Thyroid gland (tissue), 4 donors: ENCODE results near the gene EPDR1. TPM values are rescaled to one million over a fixed set of nuclear protein-coding genes. Genes with fewer than 3 reads are reported as not detected.

Experiments
- DNase-seq, 2 donors: peaks; one replicate each; pipeline ENCODE4 v3.0.0-alpha.2; 2019
- H3K27ac ChIP-seq, 3 donors: fragments of 200-600 bp; sonication (generic); 1 replicate in 2 of 3; 2 replicates in 1 of 3; pipeline ENCODE4 v1.5.1; 2016 to 2019; ENCODE audit warnings: mild to moderate bottlenecking in 1 of 3, moderate library complexity in 1 of 3
- H3K27me3 ChIP-seq: fragments of 200-600 bp; sonication (generic); one replicate; pipeline ENCODE4 v1.5.1; 2019
- H3K36me3 ChIP-seq, 2 donors: fragments of 200-600 bp; sonication (generic); one replicate each; pipeline ENCODE4 v1.5.1; 2016 to 2019
- H3K4me1 ChIP-seq, 2 donors: fragments of 200-600 bp; sonication (generic); one replicate each; pipeline ENCODE4 v1.5.1; 2017 to 2019
- H3K4me3 ChIP-seq, 3 donors: fragments of 200-600 bp; sonication (generic); replicated peaks in 1 of 3; 1 replicate in 2 of 3; 2 replicates in 1 of 3; pipeline ENCODE4 v1.5.1; 2016; ENCODE audit warnings: mild to moderate bottlenecking in 1 of 3
- H3K9me3 ChIP-seq: fragments of 200-600 bp; sonication (generic); one replicate; pipeline ENCODE4 v1.5.1; 2017
- POLR2A ChIP-seq, 2 donors: fragments of 450-650 bp; IDR thresholded peaks; one replicate each; pipeline ENCODE4 v1.6.1; 2017; ENCODE audit warnings: antibody characterized with exemption in 2 of 2, mild to moderate bottlenecking in 2 of 2, moderate library complexity in 1 of 2
- WGBS, 2 donors: methylation state at CpG; one replicate each; pipeline ENCODE4 v1.1.5; 2017; 5-methylcytosine and 5-hydroxymethylcytosine counted together
- intact Hi-C: fragments of 100-400 bp; cut with DNase I; formaldehyde crosslinking; loops from one replicate; pipeline ENCODE4 v1.15.1; 2023
- total RNA-seq, 4 donors: library from RNA; depleted of rRNA; stranded (reverse); fragments of >200 nt; gene quantifications; one replicate each; pipeline ENCODE4 v1.2.3, GENCODE V29; 2016
- TF ChIP-seq, protein P1 (sequence below), 6 experiments: fragments of 200-600 bp in 3 of 6; fragments of 450-650 bp in 3 of 6; sonication (generic) in 3 of 6; IDR thresholded peaks; one replicate each; pipeline ENCODE4 v1.5.1; 2016 to 2019; ENCODE audit warnings: antibody characterized with exemption in 6 of 6, mild to moderate bottlenecking in 2 of 6, inconsistent platforms in 1 of 6, moderate library complexity in 1 of 6

Gene EPDR1
- total RNA-seq, 4 donors from 2014 or later = 66.9 to 105 (median 77.3) TPM

DNA sequence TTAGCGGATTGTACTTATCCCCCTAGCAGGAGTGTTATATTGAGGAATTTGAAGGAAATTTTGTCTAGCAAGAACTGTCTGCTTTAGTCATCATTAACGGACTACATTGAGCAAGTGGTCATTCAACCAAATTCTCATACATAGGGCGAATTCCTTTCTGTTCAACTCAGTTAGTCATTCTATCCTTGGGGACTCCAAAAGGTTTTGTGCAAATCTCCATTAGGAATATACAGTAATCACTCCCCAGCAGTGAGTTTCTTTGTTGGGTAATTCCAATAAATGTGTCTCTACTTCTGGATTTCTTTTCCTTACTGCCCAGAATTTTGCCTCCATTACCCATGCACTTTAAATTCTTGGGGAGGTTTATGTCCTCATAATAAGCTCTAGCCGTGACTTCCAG lies 51.1 kb downstream of the EPDR1 start:
- H3K36me3 ChIP-seq = no peaks in the 10 kb centered on the region
- H3K9me3 ChIP-seq = no peaks in the 10 kb centered on the region
- no peaks in the 10 kb centered on the region for H3K4me1 ChIP-seq
- no peak for TF ChIP-seq POLR2A (IDR thresholded peaks at IDR 0.05)
- TF ChIP-seq, protein P1, sequence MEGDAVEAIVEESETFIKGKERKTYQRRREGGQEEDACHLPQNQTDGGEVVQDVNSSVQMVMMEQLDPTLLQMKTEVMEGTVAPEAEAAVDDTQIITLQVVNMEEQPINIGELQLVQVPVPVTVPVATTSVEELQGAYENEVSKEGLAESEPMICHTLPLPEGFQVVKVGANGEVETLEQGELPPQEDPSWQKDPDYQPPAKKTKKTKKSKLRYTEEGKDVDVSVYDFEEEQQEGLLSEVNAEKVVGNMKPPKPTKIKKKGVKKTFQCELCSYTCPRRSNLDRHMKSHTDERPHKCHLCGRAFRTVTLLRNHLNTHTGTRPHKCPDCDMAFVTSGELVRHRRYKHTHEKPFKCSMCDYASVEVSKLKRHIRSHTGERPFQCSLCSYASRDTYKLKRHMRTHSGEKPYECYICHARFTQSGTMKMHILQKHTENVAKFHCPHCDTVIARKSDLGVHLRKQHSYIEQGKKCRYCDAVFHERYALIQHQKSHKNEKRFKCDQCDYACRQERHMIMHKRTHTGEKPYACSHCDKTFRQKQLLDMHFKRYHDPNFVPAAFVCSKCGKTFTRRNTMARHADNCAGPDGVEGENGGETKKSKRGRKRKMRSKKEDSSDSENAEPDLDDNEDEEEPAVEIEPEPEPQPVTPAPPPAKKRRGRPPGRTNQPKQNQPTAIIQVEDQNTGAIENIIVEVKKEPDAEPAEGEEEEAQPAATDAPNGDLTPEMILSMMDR (IDR thresholded peaks at IDR 0.05) = no peak
- no peak overlapping the region for H3K27ac ChIP-seq
- H3K4me3 ChIP-seq = no peak overlapping the region
- intact Hi-C loops = no loop called here
- WGBS, 2 donors = 87 to 94% methylated on average over 4 of the region's 4 CpGs
- H3K27me3 ChIP-seq = no peaks in the 10 kb centered on the region
- no peak for DNase-seq

DNA sequence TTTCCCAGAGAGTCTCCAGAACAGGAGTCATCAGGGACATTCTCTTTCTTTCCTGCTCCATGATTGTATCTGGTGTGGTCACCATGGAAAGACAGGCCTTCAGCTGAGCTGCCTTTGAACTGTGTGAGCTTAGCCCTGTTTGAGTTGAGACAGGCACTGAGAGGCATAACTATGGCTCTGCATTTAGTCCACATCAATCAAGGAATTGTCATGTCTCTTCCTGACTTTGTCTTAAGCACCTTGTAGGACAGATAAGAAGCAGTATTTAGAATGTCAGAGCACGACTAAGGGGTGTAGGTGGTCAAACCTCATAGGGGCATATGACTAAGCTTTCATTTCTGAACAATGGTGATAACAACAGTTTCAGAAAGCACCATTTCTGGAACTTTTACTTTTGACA lies 53.5 kb downstream of the EPDR1 start:
- TF ChIP-seq, protein P1 (IDR thresholded peaks at IDR 0.05) = no peak
- TF ChIP-seq POLR2A (IDR thresholded peaks at IDR 0.05) = no peak

DNA sequence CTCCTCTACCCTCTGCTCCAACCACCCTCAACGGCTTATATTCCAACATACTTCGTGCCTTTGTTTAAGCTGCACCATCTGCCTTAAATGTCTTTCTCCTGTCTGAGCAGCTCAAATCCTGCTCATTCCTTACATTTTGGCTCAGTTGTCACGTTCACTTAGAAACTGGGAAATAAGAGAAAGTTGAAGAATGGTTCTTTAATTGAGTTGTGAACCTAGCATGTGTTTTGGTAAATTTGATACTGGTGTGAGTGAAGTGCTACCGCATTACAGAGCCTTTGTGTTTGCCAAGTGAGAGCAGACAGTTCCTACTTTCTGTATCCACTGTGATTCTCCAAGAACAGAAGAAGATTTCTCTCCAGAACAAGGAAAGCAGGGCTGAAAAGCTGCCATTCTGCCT lies 54.3 kb downstream of the EPDR1 start:
- intact Hi-C loops = no loop called here
- no peaks in the 10 kb centered on the region for H3K4me1 ChIP-seq

More for the DNA sequence above, 53.5 kb downstream of the EPDR1 start:
- no peaks in the 10 kb centered on the region for H3K36me3 ChIP-seq
- no peak for DNase-seq
- no peaks in the 10 kb centered on the region for H3K9me3 ChIP-seq
- H3K4me1 ChIP-seq = no peaks in the 10 kb centered on the region
- no peak overlapping the region for H3K27ac ChIP-seq
- intact Hi-C loops = no loop called here
- WGBS, 2 donors = 30 to 71% methylated on average over 1 of the region's 1 CpG
- no peaks in the 10 kb centered on the region for H3K27me3 ChIP-seq
- no peak overlapping the region for H3K4me3 ChIP-seq

DNA sequence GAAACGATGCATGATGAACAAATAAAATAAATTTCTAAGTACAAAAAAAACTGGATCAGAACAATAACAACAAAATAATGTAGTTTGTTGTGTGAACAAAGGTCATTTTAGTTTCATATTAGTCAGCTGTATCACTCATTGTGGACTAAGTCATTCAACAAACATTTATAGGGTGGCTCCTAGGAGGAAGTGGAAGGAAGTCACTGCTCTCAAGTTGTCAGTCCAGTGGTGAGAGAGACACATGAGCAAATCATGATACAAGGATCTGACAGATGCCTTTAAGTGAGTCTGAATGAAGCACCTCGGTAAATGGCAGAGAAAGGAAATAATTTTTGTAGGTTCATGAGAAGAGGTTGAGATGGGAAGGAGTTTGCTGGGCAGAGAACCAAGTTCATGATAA lies 56.8 kb downstream of the EPDR1 start:
- TF ChIP-seq, protein P1 (IDR thresholded peaks at IDR 0.05) = no peak
- TF ChIP-seq POLR2A (IDR thresholded peaks at IDR 0.05) = no peak

More for the DNA sequence above, 54.3 kb downstream of the EPDR1 start:
- Histone ChIP-seq H3K36me3 (no peaks in the 10 kb centered on the region), H3K9me3 (no peaks in the 10 kb centered on the region), H3K27me3 (no peaks in the 10 kb centered on the region), H3K27ac (no peak overlapping the region), H3K4me3 (no peak overlapping the region)
- 73 to 89% methylated on average over 4 of the region's 4 CpGs for WGBS, 2 donors
- no peak for DNase-seq
- TF ChIP-seq POLR2A (IDR thresholded peaks at IDR 0.05) = no peak
- TF ChIP-seq, protein P1 (IDR thresholded peaks at IDR 0.05) = no peak

DNA sequence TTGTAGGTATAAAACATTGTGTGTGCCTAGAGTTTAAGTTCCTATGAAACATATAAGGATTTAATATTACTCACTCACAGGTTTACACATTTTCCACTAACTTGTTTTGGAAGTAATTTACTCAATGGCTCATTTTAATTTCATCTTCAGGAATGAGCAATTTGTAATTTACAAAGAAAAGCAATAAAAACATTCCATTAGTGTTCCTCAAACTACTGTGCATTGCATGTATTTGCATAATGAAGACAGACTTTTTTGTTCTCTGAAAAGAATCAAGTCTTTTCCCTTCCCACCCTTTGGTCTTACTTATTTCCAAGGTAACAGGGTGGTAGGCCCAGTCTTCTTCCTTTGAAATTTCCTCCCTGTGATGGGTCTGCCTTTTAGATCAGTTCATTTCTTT lies 61.2 kb downstream of the EPDR1 start:
- no peak for DNase-seq
- intact Hi-C loops = no loop called here
- H3K4me1 ChIP-seq = peaks cover 7% of the 10 kb centered on the region in 2 donors
- no peak overlapping the region for H3K27ac ChIP-seq
- no peaks in the 10 kb centered on the region for H3K9me3 ChIP-seq
- no peaks in the 10 kb centered on the region for H3K27me3 ChIP-seq
- H3K4me3 ChIP-seq = no peak overlapping the region
- no peak for TF ChIP-seq POLR2A (IDR thresholded peaks at IDR 0.05)
- TF ChIP-seq, protein P1 (IDR thresholded peaks at IDR 0.05) = no peak
- H3K36me3 ChIP-seq = no peaks in the 10 kb centered on the region

More for the DNA sequence above, 56.8 kb downstream of the EPDR1 start:
- intact Hi-C loops = no loop called here
- H3K27me3 ChIP-seq = no peaks in the 10 kb centered on the region
- DNase-seq = no peak
- H3K27ac ChIP-seq = no peak overlapping the region
- H3K9me3 ChIP-seq = no peaks in the 10 kb centered on the region
- no peak overlapping the region for H3K4me3 ChIP-seq
- WGBS, 2 donors = 91 to 92% methylated on average over 2 of the region's 2 CpGs
- no peaks in the 10 kb centered on the region for H3K36me3 ChIP-seq
- H3K4me1 ChIP-seq = no peaks in the 10 kb centered on the region
